HUES48 (cell line): ENCODE measurements around the gene TYMP.
A peak's percentile ranks its signal among the peaks of the same experiment; 100 is the strongest.

Experiments used
- H3K27ac ChIP-seq: one replicate; pipeline ENCODE4 v1.7.0; 2013; ENCODE audit warnings: low read depth, low read length, inconsistent platforms
- H3K27me3 ChIP-seq: 2 replicates; pipeline ENCODE4 v1.6.1; 2013; ENCODE audit warnings: mild to moderate bottlenecking, low read length; ENCODE audit not compliant: control insufficient read depth, insufficient read depth
- H3K36me3 ChIP-seq: 2 replicates; pipeline ENCODE4 v1.6.1; 2013; ENCODE audit warnings: low read length; ENCODE audit not compliant: control insufficient read depth, insufficient read depth
- H3K4me1 ChIP-seq: 2 replicates; pipeline ENCODE4 v1.6.1; 2013; ENCODE audit warnings: mild to moderate bottlenecking, low read length; ENCODE audit not compliant: control insufficient read depth, insufficient read depth
- H3K4me3 ChIP-seq: 2 replicates; pipeline ENCODE4 v1.5.1; 2013; ENCODE audit warnings: mild to moderate bottlenecking, low read depth, low read length
- H3K9ac ChIP-seq: 2 replicates; pipeline ENCODE4 v1.6.1; 2013; ENCODE audit warnings: mild to moderate bottlenecking, low read depth, low read length, moderate library complexity
- H3K9me3 ChIP-seq: 2 replicates; pipeline ENCODE4 v1.6.1; 2013; ENCODE audit warnings: low read length; ENCODE audit not compliant: control insufficient read depth, insufficient read depth

Gene TYMP

DNA sequence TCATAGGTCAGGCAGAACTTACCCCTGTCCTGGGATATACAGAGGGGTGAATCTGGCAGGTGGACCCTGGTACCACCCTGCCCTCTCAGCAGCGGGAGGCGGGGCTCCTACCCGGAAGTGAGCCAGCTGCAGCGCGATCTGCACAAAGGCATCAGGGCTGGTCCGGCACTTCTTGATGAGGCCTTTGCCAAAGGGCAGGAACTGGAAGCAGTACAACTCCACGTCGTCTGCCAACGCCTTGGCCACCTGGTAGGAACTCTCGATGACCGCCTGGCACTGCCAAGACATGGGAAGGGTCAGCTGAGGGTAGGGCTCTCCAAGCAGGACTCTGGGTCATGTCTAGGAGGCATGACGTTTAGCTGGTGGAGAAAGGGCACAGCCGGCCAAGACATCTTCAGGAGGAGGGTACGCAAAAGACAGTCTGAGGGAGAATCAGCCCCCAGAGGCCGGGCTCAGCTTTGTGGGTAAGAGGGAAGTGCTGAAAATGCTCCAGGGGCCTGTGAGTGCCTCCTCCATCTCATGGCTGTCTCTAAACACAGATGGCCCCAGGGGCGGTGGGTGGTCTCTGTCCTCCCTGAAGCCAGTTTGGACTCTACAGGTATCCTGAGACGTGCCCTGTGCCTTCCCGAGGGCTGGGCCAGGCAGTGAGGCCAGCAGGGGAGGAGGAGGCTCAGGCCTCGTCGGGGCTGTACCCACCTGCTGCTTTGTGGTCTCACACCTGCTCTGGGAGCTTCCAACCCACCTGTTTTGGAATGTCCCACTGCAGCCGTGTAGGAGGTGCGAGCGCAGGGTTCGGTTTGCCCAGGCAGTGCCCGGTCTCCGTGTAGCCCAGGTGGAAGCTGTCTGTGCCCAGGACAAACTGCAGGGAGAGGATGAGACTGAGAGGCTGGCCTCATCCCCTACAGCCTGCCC, 41.7 kb upstream of the TYMP start:
- Histone ChIP-seq H3K4me1 (no peaks in the 10 kb centered on the region), H3K36me3 (peaks cover 84% of the 10 kb centered on the region), H3K27me3 (no peaks in the 10 kb centered on the region), H3K9me3 (no peaks in the 10 kb centered on the region), H3K9ac (no peak overlapping the region), H3K4me3 (no peak overlapping the region), H3K27ac (no peak overlapping the region)

DNA sequence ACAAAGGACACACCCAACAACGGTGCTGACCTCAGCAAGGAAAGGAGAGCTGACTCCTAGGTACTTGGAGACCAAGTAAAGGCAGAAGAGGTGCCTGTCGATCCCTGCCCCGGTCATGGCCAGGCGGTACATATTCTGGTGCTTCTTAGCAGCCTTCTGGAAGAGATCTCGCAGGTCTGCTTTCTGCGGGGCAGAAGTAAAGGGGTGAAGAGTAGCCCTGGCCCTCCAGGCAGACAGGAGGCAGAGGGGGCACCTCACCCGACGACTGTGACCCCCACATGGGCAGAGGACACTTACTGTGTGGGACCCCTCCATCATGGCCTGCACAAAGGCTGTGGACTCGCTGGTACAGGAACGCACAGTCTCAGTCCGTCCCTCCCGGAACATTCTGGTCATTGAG, 41.0 kb upstream of the TYMP start:
- Histone ChIP-seq H3K36me3 (peaks cover 78% of the 10 kb centered on the region), H3K4me3 (no peak overlapping the region), H3K4me1 (no peaks in the 10 kb centered on the region), H3K9ac (no peak overlapping the region), H3K27me3 (no peaks in the 10 kb centered on the region), H3K27ac (no peak overlapping the region), H3K9me3 (no peaks in the 10 kb centered on the region)

DNA sequence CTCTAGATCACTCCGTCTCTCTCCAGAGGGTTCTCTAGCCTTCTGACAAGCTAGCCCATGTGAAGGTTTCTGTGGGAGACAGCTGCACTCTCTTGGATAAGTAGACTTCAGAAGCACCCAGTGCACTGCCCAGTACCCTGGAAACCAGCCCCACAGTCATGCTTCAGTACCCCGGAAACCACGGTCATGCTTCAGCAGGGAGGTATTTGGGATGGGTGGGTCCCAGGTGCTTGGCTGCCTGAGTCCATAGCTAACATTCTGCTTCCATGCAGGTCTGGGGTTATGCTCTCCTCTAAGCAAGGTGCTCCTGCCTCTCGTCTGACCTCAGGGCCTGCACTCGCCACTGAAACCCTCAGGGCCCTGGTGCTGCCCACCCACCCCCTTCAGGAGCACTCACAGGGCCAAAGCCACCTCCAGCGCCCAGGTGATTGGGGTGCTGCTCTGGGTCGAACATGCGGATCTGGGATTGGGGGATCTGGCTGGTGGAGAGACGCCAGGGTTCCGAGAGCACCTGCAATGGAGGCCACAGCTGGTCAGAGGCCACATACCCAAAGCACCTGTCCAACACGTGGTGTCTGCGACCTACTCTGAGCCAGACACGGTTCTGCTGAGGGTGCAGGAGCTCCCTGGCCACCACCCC, 40.2 kb upstream of the TYMP start:
- H3K27me3 ChIP-seq, result no peaks in the 10 kb centered on the region
- peaks cover 70% of the 10 kb centered on the region for H3K36me3 ChIP-seq
- no peak overlapping the region for H3K9ac ChIP-seq
- H3K4me3 ChIP-seq, result no peak overlapping the region
- no peak overlapping the region for H3K27ac ChIP-seq
- no peaks in the 10 kb centered on the region for H3K4me1 ChIP-seq
- no peaks in the 10 kb centered on the region for H3K9me3 ChIP-seq

DNA sequence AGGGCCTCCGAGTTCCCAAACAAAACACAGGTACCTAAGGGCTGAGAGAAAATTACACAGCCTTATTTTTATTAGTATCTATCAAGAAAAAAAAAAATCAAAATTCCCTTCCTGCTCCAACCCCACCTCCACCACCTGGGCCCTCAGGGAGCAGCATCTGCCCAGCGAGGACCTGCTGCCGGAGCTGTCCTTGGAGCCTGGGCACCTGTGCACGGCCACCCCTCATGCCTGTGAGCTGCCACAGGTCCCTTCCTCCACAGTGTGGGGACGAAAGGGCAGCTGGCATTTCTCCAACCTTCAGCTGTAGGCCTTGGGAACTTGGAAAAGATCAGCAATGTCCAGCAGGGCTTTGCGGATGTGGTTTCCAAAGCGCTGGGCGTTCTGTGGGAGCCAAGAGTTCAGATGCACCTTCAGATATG, 39.2 kb upstream of the TYMP start:
- Histone ChIP-seq H3K27me3 (no peaks in the 10 kb centered on the region), H3K36me3 (peaks cover 63% of the 10 kb centered on the region), H3K4me3 (no peak overlapping the region), H3K9ac (no peak overlapping the region), H3K27ac (no peak overlapping the region), H3K4me1 (no peaks in the 10 kb centered on the region), H3K9me3 (no peaks in the 10 kb centered on the region)

DNA sequence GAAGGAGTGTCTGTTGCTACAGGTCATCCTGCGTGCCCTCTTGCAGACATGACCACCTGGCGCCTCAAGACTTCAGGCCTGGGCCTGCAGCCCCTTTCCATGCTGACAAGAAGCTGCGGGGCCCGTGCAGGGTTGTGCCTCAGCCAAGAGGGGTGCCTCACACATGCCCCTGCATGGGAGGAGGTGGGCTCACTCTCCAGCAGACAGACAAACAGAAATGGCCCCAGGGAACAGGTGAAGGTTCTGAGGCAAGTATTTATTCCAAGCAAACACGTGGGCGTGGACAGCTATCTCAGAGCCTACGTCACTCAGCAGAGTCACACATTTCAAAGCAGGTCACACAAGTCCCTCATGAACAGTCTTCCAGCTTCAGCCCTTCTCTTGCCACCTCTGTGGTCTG, 38.8 kb upstream of the TYMP start:
- Histone ChIP-seq H3K4me3 (no peak overlapping the region), H3K27me3 (peaks cover 3% of the 10 kb centered on the region; the same call in 1 of the 2 replicates), H3K9me3 (no peaks in the 10 kb centered on the region), H3K36me3 (peaks cover 59% of the 10 kb centered on the region), H3K27ac (no peak overlapping the region), H3K4me1 (no peaks in the 10 kb centered on the region), H3K9ac (no peak overlapping the region)

DNA sequence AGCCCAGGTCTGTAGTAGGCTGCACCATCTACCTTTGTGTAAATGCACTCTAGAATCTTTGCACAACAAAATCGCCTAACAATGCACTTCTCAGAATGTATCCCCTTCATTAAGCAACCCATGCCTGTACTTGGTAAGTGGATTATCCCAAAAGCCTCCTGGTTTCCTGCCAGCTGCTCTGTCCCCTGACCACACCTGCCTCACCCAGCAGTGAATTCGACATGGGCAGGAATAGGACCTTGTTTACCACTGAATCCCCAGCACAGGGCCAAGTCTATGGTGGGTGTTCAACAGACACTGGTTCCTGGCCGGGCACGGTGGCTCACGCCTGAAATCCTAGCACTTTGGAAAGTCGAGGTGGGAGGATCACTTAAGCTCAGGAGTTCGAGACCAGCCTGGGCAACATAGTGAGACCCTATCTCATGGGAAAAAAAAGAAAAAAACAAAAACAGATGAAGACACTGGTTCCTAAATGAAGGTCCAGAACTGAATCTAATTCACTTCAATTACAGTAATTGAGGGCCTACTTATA, 38.0 kb upstream of the TYMP start:
- Histone ChIP-seq H3K4me3 (no peak overlapping the region), H3K36me3 (peaks cover 51% of the 10 kb centered on the region), H3K9ac (no peak overlapping the region), H3K27ac (no peak overlapping the region), H3K4me1 (no peaks in the 10 kb centered on the region), H3K9me3 (no peaks in the 10 kb centered on the region), H3K27me3 (peaks cover 7% of the 10 kb centered on the region; the same call in 1 of the 2 replicates)

DNA sequence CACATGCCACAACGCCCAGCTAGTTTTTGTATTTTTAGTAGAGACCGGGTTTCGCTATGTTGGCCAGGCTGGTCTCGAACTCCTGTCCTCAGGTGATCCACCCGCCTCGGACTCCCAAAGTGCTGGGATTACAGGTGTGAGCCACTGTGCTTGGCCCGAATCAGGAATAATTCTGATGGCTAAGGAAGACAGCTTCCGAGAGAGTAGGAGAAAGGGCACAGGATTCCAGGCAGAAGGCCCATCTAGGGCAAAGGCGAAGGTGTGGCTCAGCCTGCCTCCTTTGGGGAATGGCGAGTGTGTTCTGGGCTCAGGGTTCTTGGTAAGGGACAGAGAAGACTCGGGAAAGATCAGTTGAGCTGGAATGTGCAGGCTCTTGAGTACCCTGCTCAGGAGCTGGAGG, 34.5 kb upstream of the TYMP start:
- H3K9me3 ChIP-seq, result no peaks in the 10 kb centered on the region
- no peak overlapping the region for H3K4me3 ChIP-seq
- H3K27me3 ChIP-seq, result peaks cover 7% of the 10 kb centered on the region; the same call in 1 of the 2 replicates
- H3K9ac ChIP-seq, result no peak overlapping the region
- no peak overlapping the region for H3K27ac ChIP-seq
- no peaks in the 10 kb centered on the region for H3K4me1 ChIP-seq
- peaks cover 16% of the 10 kb centered on the region for H3K36me3 ChIP-seq

DNA sequence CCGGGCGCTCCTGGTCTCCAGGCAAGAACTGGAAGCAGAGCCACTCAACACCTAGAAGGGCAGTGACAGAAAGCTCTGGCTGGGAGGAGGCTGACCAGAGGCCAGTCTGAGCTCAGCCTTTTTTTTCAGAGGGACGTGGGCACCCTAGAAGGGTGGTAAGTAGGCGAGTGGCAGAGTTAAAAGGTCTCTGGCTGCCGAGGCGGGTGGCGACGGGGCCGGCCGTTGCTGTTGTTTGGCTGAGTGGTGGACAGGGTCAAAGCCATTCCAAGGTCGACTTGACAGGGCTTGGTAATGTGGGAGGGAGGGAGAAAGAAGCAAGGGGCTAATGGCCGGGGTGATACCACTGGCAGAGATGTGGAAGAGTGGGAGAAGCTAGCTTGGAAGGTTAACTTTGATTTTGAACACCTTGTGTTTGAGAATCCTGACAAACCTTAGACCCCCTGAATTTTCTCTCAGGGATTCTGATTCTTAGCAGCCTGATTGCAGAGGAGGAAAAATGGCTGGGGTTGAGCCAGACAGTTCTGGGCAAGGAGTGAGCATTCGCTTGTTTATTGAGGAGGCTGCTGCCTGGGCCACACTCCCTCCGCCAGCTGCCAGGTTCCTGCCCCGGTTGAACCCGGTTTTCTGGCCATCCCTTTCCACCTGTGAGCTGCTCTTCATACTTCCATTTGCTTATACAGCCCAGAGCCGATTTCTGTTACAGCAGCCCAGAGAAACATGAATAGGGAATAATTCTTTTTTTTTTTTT, 33.8 kb upstream of the TYMP start:
- H3K27ac ChIP-seq, result no peak overlapping the region
- peak overlapping the region; percentile 96 for H3K4me3 ChIP-seq
- no peaks in the 10 kb centered on the region for H3K9me3 ChIP-seq
- peaks cover 7% of the 10 kb centered on the region; the same call in 1 of the 2 replicates for H3K27me3 ChIP-seq
- H3K4me1 ChIP-seq, result no peaks in the 10 kb centered on the region
- H3K36me3 ChIP-seq, result peaks cover 9% of the 10 kb centered on the region
- no peak overlapping the region; the same call in 1 of the 2 replicates for H3K9ac ChIP-seq

DNA sequence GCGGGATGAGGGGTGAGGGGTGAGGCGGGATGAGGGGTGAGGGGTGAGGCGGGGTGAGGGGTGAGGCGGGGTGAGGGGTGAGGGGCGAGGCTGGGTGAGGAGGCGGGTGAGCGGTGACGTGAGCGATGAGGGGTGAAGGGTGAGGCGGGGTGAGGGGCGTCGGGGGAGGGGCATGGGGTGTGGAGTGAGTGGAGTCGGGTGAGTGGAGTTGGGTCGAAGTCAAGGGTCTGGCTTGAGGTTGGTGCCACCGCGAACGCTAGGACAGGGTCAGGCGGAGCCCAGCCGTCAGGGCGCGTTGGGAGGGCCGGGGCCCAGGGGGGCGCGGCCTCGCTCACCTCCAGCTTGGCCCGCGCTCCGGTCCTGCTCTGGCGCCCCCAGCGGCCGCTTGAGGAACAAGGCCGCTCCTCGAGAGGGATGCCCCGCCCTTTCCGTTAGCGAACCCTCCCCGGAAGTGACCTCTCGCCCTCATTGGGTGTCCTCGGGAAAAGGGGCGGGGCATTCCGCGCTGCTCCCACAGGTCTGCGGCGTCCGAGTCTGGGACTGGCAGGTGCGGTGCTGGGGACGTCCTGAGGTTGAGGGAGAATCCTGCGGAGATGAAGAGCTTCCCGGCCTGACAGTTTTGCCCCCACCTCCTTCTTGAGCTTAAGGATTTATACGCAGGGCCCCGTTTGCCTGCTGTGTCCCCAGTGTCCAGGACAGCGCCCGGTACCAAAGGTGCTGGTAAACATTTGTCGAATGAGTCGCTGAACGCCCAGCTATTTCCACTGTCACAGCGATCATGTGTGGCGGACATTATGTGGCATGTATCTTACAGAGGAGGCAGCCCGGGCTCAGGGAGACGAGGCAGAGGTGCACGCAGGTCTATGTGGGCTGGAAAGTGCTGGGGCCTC, 33.0 kb upstream of the TYMP start, which contains the start of gene SYCE3:
TSS of gene SYCE3 (minus strand) at position 397 of the 890 bp plus-strand sequence. CDS start 6,514 bp downstream, outside the sequence.
- no peak within 1 kb of the TSS; the same call in 1 of the 2 replicates for H3K9ac ChIP-seq
- H3K27ac ChIP-seq, result no peak within 1 kb of the TSS
- H3K9me3 ChIP-seq, result no peaks in the 10 kb centered on the region
- peaks cover 3% of the 10 kb centered on the region; the same call in 1 of the 2 replicates for H3K36me3 ChIP-seq
- H3K4me3 ChIP-seq, result peak within 1 kb of the TSS; percentile 96
- H3K27me3 ChIP-seq, result peaks cover 7% of the 10 kb centered on the region; the same call in 1 of the 2 replicates
- no peaks in the 10 kb centered on the region for H3K4me1 ChIP-seq
